Ascending aorta (tissue), 2 donors: ENCODE data around the gene HCRTR1. TPM values are rescaled to one million over a fixed set of nuclear protein-coding genes. Genes with fewer than 3 reads are reported as not detected.
A peak's percentile ranks its signal among the peaks of the same experiment; 100 is the strongest.

Source experiments
- DNase-seq, 2 donors: peaks; one replicate each; pipeline ENCODE4 v3.0.0-alpha.2; 2019; ENCODE audit warnings: low spot score in 2 of 2
- H3K27ac ChIP-seq, 2 donors: fragments of 200-600 bp; sonication (generic); one replicate each; pipeline ENCODE4 v1.5.1; 2016 to 2017; ENCODE audit warnings: mild to moderate bottlenecking in 1 of 2
- H3K27me3 ChIP-seq: fragments of 200-600 bp; sonication (generic); one replicate; pipeline ENCODE4 v1.5.1; 2017
- H3K36me3 ChIP-seq, 2 donors: fragments of 200-600 bp; sonication (generic); one replicate each; pipeline ENCODE4 v1.5.1; 2016
- H3K4me1 ChIP-seq, 2 donors: fragments of 200-600 bp; sonication (generic); one replicate each; pipeline ENCODE4 v1.5.1; 2016 to 2017; ENCODE audit warnings: mild to moderate bottlenecking in 1 of 2
- H3K4me3 ChIP-seq, 2 donors: fragments of 200-600 bp; sonication (generic); one replicate each; pipeline ENCODE4 v1.5.1; 2016 to 2017; ENCODE audit warnings: mild to moderate bottlenecking in 1 of 2
- H3K9me3 ChIP-seq, 2 donors: fragments of 200-600 bp; sonication (generic); one replicate each; pipeline ENCODE4 v1.5.1; 2016
- CTCF ChIP-seq, 3 experiments: fragments of 200-600 bp in 2 of 3; fragments of 450-650 bp in 1 of 3; sonication (generic) in 2 of 3; IDR thresholded peaks; one replicate each; pipeline ENCODE4 v1.5.1; 2016 to 2019; ENCODE audit warnings: antibody characterized with exemption in 3 of 3, mild to moderate bottlenecking in 1 of 3, moderate library complexity in 1 of 3
- intact Hi-C: fragments of 100-400 bp; cut with DNase I; formaldehyde crosslinking; loops from one replicate; pipeline ENCODE4 v1.15.1; 2023
- total RNA-seq: library from RNA; depleted of rRNA; stranded (reverse); fragments of >200 nt; gene quantifications from one replicate; pipeline ENCODE4 v1.1.0, GENCODE V29; 2016

HCRTR1 gene
- total RNA-seq, 1 donor from 2014 or later, result not detected

- H3K36me3 ChIP-seq, result peaks cover 31 to 52% of the 10 kb centered on the region in 2 donors
- H3K4me1 ChIP-seq, result peaks cover 22 to 40% of the 10 kb centered on the region in 2 donors
- DNase-seq, result no peak
- H3K27me3 ChIP-seq, result no peaks in the 10 kb centered on the region
- H3K4me3 ChIP-seq, result no peak overlapping the region
- intact Hi-C loops, result loop anchor here (5.0 kb wide), 1 partner anchor 37 kb away; no protein-coding TSS in a partner anchor
- no peaks in the 10 kb centered on the region for H3K9me3 ChIP-seq
- H3K27ac ChIP-seq, result peak overlapping the region; percentile 90 to 91
- no peak for TF ChIP-seq CTCF (IDR thresholded peaks at IDR 0.05)
Observed at GRCh38 chr1:31628931-31629556, 11.6 kb downstream of the HCRTR1 start.

GRCh38 chr1:31632649-31633048 is 15.2 kb downstream of the HCRTR1 start:
- DNase-seq, result no peak
- H3K4me1 ChIP-seq, result peaks cover 11 to 19% of the 10 kb centered on the region in 2 donors
- no peaks in the 10 kb centered on the region for H3K9me3 ChIP-seq
- H3K36me3 ChIP-seq, result peaks cover 35 to 64% of the 10 kb centered on the region in 2 donors
- intact Hi-C loops, result no loop called here
- no peak overlapping the region for H3K4me3 ChIP-seq
- peak overlapping the region; percentile 22 to 46 for H3K27ac ChIP-seq
- no peaks in the 10 kb centered on the region for H3K27me3 ChIP-seq
- TF ChIP-seq CTCF (IDR thresholded peaks at IDR 0.05), result no peak

- DNase-seq, result no peak
- intact Hi-C loops, result no loop called here
- H3K27me3 ChIP-seq, result no peaks in the 10 kb centered on the region
- no peaks in the 10 kb centered on the region for H3K9me3 ChIP-seq
- peaks cover 9 to 17% of the 10 kb centered on the region in 2 donors for H3K4me1 ChIP-seq
- peaks cover 35 to 64% of the 10 kb centered on the region in 2 donors for H3K36me3 ChIP-seq
- peak overlapping the region; percentile 22 to 46 for H3K27ac ChIP-seq
- TF ChIP-seq CTCF (IDR thresholded peaks at IDR 0.05), result peak in 1 of 3 experiments; percentile 32
- H3K4me3 ChIP-seq, result no peak overlapping the region
Observed at GRCh38 chr1:31633117-31633516, 15.6 kb downstream of the HCRTR1 start.

GRCh38 chr1:31637915-31638673 is 20.6 kb downstream of the HCRTR1 start:
- DNase-seq, result no peak
- Histone ChIP-seq H3K27ac (no peak overlapping the region), H3K4me1 (peaks cover 0 to 29% of the 10 kb centered on the region in 2 donors), H3K9me3 (no peaks in the 10 kb centered on the region), H3K4me3 (no peak overlapping the region), H3K36me3 (peaks cover 7 to 22% of the 10 kb centered on the region in 2 donors), H3K27me3 (no peaks in the 10 kb centered on the region)
- intact Hi-C loops, result no loop called here
- no peak for TF ChIP-seq CTCF (IDR thresholded peaks at IDR 0.05)

GRCh38 chr1:31639543-31639942 is 22.1 kb downstream of the HCRTR1 start:
- H3K9me3 ChIP-seq, result no peaks in the 10 kb centered on the region
- intact Hi-C loops, result no loop called here
- no peak overlapping the region for H3K4me3 ChIP-seq
- H3K27ac ChIP-seq, result no peak overlapping the region
- H3K4me1 ChIP-seq, result peaks cover 10 to 39% of the 10 kb centered on the region in 2 donors
- no peaks in the 10 kb centered on the region for H3K27me3 ChIP-seq
- TF ChIP-seq CTCF (IDR thresholded peaks at IDR 0.05), result no peak
- H3K36me3 ChIP-seq, result peaks cover 5 to 8% of the 10 kb centered on the region in 2 donors
- no peak for DNase-seq
